KOPT-K1 (cell line): Measurements from ENCODE around the gene GALNT1.

Experiments used
- H3K27ac ChIP-seq: fragments of 200-600 bp; sonication (generic); 2 replicates; pipeline ENCODE4 v1.5.1; 2016; ENCODE audit warnings: antibody characterized with exemption, mild to moderate bottlenecking, low read depth, low read length; ENCODE audit not compliant: poor library complexity, severe bottlenecking
- H3K36me3 ChIP-seq: fragments of 200-600 bp; sonication (generic); 2 replicates; pipeline ENCODE4 v1.5.1; 2017; ENCODE audit warnings: antibody characterized with exemption, mild to moderate bottlenecking, low read length, moderate library complexity; ENCODE audit not compliant: insufficient read depth
- H3K9me3 ChIP-seq: fragments of 200-600 bp; sonication (generic); 2 replicates; pipeline ENCODE4 v1.5.1; 2017; ENCODE audit warnings: antibody characterized with exemption, low read length, mild to moderate bottlenecking; ENCODE audit not compliant: insufficient read depth, poor library complexity, severe bottlenecking

Gene GALNT1

DNA sequence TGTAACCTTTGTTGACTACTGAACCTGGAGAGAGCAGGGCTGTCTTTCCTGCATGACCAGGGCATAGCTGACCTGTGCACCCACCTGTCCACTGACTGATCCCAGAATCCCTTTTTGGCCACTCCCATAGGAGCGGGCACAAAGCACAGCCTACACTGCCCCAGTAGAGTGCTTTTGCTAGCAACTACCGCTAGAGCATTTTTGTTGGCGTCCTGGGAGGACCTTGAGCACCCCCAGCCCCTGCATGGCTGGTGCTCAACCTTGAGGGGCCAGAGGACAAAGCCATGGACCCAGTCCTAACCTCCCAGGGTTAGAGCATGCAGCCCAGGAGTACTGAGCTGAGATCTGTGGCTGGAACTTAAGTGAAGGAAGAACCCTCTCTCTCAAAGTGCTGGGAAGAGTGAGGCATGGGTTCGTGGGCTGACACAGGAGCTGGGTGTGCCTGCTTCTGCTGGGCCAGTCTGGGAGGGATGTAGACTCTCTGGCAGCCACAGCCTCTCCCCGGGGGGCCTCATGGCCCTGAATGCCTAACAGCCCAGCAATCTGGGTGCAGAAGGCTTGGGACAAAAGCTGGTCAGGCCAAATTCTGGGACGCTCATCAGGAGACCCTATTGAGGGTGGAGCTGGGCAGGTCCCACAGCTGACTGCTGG is 140.0 kb downstream of the GALNT1 start:
- no peaks in the 10 kb centered on the region for H3K36me3 ChIP-seq
- no peaks in the 10 kb centered on the region for H3K9me3 ChIP-seq
- H3K27ac ChIP-seq = no peak overlapping the region

DNA sequence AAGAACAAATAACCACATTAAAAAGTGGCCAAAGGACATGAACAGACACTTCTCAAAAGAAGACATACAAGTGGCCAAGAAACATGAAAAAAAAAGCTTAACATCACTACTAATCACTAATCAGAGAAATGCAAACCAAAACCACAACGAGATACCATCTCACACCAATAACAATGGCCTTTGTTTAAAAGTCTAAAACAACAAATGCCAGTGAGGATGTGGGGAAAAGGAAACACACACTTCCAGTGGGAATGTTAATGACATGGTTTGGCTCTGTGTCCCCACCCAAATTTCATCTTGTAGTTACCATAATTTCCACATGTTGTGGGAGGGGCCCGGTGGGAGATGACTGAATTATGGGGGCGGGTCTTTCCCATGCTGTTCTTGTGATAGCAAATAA is 147.1 kb downstream of the GALNT1 start:
- Histone ChIP-seq H3K27ac (no peak overlapping the region), H3K9me3 (no peaks in the 10 kb centered on the region), H3K36me3 (no peaks in the 10 kb centered on the region)

DNA sequence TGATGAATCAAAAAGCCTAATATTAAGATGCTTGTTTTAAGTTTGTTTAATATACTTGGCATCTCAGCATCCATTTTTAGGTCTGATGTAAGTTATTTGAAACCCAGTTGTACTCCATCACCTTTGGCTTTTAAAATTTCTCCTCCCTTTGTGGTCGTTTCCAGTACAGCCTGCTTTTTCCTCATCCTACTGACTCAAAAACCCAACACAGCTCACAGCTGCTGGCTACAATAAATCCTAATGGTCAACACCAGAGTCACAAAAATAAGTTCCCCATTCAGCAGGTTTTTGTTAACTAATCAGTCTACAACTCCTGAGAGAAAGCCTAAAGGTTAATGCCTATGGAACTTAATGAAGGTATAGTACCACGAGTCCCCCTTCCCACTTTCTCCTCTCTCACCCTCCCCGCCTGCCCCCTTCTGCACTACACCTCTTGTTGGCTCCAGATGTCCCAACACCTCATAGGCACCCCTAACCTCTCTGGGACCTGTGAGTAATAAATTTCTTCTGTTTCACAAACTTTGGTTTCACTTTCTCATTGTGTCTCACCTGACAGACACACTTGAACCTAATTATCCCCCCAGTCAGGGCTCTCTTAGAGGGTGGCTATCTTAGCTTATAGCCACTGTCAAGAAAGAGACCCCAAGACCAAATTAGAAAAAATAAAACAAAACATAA is 148.6 kb downstream of the GALNT1 start:
- Histone ChIP-seq H3K27ac (no peak overlapping the region), H3K9me3 (no peaks in the 10 kb centered on the region), H3K36me3 (no peaks in the 10 kb centered on the region)

DNA sequence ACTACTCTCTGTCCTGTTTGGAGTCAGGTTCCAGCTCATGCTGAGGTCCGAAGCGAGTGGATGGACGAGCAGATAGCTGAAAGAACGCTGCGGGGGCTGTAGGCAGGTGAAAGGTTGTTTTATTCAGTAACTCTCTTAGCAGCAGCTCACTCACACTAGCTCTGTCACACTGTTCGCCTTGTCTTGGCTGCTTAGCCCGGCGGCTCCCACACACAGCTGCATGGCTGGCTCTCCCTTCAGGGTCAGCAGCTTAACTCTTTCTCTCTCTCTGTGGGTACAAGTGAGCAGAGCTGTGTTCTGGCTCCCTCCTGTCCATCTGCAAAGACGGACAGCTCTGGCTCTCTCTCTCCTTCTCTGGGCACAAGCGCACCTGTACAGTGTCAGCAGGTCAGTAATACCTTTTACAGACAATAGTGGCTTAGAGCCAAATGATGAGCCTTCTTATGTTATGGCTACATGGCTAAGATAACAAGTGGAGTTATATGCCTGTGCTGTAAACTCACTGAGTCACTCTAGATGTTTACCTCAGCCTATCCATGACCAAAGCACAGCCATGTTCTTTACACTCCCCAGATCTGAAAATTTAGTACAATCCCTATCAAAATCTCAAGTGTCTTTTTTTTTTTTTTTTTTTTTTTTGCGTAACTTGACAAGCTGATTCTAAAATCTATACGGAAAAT is 149.3 kb downstream of the GALNT1 start:
- Histone ChIP-seq H3K27ac (no peak overlapping the region), H3K9me3 (no peaks in the 10 kb centered on the region), H3K36me3 (no peaks in the 10 kb centered on the region)

DNA sequence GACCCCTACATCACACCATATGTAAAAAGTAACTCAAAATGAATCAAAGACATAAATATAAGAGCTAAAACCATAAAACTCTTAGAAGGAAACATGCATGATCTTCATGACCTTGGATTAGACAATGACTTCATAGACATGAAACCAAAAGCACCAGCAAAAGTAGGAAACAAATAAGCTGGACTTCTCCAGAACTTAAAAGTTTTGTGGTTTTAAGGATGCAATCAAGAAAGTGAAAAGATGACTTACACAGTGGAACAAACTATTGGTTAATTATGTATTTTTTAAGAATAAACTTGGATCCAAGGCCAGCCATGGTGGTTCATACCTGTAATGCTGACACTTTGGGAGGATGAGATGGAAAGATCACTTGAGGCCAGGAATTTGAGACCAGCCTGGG is 150.2 kb downstream of the GALNT1 start:
- no peaks in the 10 kb centered on the region for H3K9me3 ChIP-seq
- no peaks in the 10 kb centered on the region for H3K36me3 ChIP-seq
- no peak overlapping the region for H3K27ac ChIP-seq

DNA sequence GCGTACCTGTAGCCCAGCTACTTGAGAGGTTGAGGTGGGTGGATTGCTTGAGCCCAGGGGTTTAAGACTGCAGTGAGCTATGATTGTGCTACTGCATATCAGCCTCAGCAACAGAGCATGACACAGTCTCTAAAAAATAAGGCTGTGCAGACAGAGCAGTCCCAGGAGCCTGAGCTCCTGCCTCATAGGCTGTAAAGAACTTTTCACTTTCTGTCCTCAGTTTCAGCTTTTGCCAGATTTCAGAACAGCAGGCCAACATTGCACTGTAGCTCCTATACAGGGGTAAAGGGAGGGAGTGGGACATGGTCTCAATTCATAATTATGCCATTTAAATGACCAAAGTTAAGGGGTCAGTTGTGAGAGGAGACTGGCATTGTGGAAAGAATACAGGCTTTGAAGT is 150.6 kb downstream of the GALNT1 start:
- H3K27ac ChIP-seq = no peak overlapping the region
- H3K36me3 ChIP-seq = no peaks in the 10 kb centered on the region

DNA sequence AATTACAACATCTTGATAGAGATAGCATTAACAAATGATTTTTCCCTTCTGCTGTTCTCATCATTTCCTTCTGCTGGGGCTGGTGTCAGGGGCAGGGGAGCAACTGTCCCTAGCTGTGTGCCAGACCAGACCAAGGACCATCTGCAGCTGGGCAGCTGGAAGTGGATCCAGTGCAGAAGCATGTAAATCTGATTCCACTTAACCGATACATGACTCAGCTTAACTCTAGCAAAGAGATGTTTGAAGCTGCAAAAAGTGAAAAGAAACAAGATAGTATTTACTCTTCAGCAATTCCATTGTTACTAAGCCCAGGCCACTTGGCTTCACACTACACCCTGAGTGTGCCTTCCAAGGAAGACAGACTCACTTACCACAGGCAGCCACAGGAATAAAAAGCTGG is 151.1 kb downstream of the GALNT1 start:
- no peaks in the 10 kb centered on the region for H3K36me3 ChIP-seq
- H3K9me3 ChIP-seq = no peaks in the 10 kb centered on the region
- no peak overlapping the region for H3K27ac ChIP-seq

More for the DNA sequence above, 150.6 kb downstream of the GALNT1 start:
- no peaks in the 10 kb centered on the region for H3K9me3 ChIP-seq

DNA sequence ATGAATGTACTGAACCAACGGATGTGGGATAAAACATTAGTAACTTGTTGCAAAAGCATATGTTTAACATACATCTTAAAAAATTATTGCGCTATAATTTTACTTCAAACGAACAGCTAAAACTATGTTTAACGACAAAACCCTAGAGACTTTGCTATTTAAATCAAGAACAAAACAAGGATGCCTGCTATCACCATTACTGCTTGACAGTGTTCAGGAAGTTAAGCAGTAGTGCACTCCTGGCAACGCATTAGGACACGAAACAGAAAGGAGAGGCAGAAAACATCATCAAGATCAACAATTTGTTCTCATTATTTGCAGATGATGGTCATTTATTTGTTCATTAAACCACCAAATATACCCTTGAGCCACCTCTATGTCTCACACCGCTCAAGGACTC is 151.9 kb downstream of the GALNT1 start:
- H3K27ac ChIP-seq = no peak overlapping the region
- H3K9me3 ChIP-seq = no peaks in the 10 kb centered on the region
- no peaks in the 10 kb centered on the region for H3K36me3 ChIP-seq

DNA sequence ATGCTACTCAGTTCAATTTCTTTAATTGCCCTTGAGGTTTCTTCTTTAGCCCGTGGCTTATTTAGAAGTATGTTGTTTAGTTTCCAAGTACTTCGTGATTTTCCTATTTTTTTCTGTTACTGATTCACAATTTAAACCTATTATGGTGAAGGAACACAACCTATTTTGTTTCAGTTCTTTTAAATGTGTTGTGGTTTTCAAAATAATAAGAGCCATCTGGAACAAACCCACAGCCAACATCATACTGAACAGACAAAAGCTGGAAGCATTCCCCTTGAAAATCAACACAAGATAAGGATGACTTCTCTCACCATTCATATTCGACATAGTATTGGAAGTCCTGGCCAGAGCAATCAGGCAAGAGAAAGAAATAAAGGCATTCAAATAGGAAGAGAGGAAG is 155.2 kb downstream of the GALNT1 start:
- Histone ChIP-seq H3K36me3 (no peaks in the 10 kb centered on the region), H3K9me3 (no peaks in the 10 kb centered on the region), H3K27ac (no peak overlapping the region)

DNA sequence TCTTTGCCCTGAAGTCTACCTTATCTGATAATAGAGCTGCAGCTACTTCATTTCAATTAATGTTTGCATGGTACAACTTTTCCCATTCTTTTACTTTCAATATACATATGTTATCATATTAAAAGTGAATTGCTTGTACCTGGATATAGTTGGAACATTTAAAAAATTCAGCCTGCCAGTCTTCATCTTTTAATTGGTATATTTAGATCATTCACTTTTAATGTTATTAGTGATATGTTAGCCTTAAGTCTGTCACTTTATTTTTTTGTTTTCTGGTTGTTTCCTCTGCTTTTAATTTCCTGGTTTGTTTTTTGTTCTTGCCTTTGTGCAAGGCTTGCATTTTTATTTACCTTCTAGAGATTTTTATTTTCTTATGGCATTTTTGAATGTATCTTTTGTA is 158.2 kb downstream of the GALNT1 start:
- H3K9me3 ChIP-seq = no peaks in the 10 kb centered on the region
- no peaks in the 10 kb centered on the region for H3K36me3 ChIP-seq
- no peak overlapping the region for H3K27ac ChIP-seq

DNA sequence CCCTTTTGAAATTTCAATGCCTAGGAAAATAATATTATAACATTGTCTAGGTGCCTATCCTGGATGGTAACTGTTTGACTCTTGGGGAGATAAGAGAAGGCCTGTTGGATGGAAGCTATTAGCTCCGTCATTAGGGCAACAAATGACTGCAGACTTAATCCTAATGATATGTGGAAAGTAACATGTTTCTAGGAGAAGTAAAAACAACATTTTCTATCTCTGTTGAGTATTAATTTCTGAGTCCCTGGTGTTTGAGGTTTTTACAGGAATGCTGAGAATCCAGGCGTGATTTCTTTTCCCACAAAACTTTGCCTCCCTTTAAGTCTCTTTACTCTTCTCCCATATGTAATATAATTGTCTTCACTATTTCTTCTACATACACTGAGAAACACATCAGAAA is 159.1 kb downstream of the GALNT1 start:
- H3K27ac ChIP-seq = no peak overlapping the region
- no peaks in the 10 kb centered on the region for H3K9me3 ChIP-seq
- no peaks in the 10 kb centered on the region for H3K36me3 ChIP-seq

DNA sequence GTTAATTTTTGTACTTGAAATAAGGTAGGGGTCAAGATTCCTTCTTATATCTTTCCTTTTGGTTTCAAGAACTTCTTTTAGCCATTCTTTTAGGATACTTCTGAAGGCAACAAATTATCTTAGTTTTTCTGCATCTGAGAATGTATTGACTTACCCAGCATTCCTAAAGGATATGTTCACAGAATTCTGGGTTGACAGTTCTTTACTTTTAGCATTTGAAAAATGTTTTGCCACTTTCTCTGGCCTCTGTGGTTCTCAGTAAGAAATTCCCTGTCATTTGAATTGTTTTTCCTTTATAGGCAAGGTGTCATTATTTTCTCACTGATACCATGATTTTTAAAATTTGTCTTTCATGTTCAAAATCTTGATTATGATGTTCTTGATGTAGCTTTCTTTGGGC is 162.4 kb downstream of the GALNT1 start:
- Histone ChIP-seq H3K9me3 (no peaks in the 10 kb centered on the region), H3K27ac (no peak overlapping the region), H3K36me3 (no peaks in the 10 kb centered on the region)

DNA sequence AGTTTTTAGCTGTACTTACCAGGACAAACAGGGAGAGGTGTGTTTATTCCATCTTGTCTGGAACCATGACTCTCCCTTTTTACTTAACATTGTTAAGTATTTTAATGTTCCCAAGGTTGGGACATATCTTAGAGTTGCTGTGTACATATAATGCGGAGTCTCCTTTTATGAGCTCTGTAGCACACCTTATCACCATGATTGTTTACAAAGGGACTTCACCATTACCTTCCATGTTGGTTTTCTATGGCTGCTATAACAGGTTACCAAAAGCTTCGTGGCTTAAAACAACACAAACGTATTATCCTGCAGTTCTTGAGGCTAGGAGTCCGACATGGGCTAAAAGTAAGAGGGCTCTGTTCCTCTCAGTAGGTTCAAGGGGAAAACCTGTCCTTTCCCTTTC is 164.3 kb downstream of the GALNT1 start:
- Histone ChIP-seq H3K27ac (no peak overlapping the region), H3K36me3 (no peaks in the 10 kb centered on the region), H3K9me3 (no peaks in the 10 kb centered on the region)

DNA sequence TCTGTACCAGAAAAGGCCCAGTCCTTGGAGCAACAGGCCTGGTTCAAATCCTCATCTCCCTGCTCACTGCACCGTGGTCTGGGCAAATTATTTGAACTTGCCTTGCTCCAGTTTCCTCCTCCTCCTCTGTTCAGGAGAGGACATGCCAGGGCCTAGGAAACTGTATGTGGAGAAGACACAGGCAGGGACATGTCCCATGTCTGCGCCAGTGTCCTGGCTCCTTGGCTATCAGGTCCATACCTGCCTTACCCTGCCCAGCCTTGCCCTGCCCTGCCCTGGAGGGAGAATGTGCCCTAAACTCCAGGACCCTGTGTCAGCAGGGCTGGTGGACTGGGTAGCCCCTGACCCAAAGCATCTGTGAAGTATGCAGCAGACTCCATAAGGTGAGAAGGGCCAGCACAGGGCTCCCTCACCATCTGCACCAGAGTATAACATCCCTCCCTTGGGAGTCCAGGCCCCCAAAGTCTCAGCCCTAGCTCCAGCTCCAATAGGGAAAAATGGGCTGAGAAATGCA is 165.3 kb downstream of the GALNT1 start:
- no peaks in the 10 kb centered on the region for H3K9me3 ChIP-seq
- no peak overlapping the region for H3K27ac ChIP-seq
- H3K36me3 ChIP-seq = no peaks in the 10 kb centered on the region

DNA sequence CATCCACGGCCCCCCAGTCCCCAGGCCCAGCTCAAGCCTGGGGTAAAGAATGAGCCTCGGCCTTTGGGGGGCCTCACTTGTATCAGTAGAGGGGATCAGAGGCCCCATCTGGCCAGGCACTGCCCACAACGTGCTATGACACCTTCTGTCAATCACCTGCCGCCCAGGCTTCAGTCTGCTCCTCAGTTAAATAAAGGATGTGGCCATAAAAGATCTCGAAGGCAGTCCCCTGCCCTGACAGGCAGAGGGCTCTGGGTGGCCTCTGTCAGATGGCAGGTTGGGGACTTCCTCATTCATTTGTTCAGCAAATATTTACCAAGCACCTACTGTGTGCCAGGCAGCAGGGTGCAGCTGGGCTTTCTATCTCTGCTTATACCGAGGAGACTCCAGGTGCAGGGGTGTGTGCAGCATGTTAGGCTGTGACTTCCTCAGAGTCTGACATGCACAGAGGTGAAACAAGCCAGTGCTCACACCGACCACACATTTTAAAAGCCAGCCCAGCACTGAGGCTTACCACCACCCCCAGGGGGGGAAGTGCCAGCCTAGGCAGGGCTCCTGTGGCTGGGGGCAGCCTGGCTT is 166.4 kb downstream of the GALNT1 start:
- Histone ChIP-seq H3K36me3 (no peaks in the 10 kb centered on the region), H3K27ac (no peak overlapping the region), H3K9me3 (no peaks in the 10 kb centered on the region)
